ENCODE measurements around the gene IHH. TPM values are rescaled to one million over a fixed set of nuclear protein-coding genes. Genes with fewer than 3 reads are reported as not detected.

Gene IHH
- total RNA-seq, 2 experiments from 2014 or later: not detected

DNA sequence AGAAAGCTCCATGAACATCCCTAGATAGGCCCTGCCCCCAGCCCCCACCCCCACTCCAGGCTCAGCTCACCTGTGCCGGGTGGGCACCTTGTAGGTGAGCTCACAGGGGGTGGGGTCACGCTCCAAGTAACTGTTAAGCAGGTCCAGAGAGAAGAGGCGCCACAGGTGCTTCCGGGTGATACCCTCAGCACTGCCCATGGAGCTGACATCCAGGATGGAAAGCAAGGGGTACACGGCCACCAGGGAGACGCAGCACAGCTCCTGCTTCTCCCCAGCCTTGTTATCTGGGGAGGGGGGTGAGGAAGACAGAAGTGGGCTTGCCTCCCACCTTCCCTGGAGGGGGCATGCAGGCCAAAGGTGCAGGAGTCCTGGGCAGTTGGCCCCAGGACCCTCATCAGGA, 41.3 kb downstream of the IHH start:
- TF ChIP-seq CTCF (IDR thresholded peaks at IDR 0.05): no peak
- no peak for DNase-seq
- H3K27ac Mint-ChIP-seq: no peak overlapping the region
- H3K4me3 Mint-ChIP-seq: no peak overlapping the region
- H3K4me1 Mint-ChIP-seq (ENCODE audit: low read depth): no peaks in the 10 kb centered on the region
- H3K9me3 Mint-ChIP-seq: no peaks in the 10 kb centered on the region
- intact Hi-C loops (cut with micrococcal nuclease): no loop called here
- ChIA-PET POLR2A (no interaction called here), CTCF (interaction anchor here (0.7 to 3.1 kb wide), 2 partner anchors 10 to 25 kb away, joined by 3 to 17 read pairs; no protein-coding TSS in a partner anchor)
- H3K36me3 Mint-ChIP-seq (ENCODE audit: low read depth): no peaks in the 10 kb centered on the region
- no peak for ATAC-seq
- peaks cover 2% of the 10 kb centered on the region for H3K27me3 Mint-ChIP-seq

- Mint-ChIP-seq H3K27ac (no peak overlapping the region), H3K36me3 (ENCODE audit: low read depth) (no peaks in the 10 kb centered on the region), H3K9me3 (no peaks in the 10 kb centered on the region), H3K4me1 (ENCODE audit: low read depth) (no peaks in the 10 kb centered on the region), H3K4me3 (no peak overlapping the region), H3K27me3 (peaks cover 3% of the 10 kb centered on the region)
- no peak for ATAC-seq
- DNase-seq: no peak
- TF ChIP-seq CTCF (IDR thresholded peaks at IDR 0.05): no peak
- intact Hi-C loops (cut with micrococcal nuclease): no loop called here
- CTCF ChIA-PET: interaction anchor here (3.1 kb wide), 1 partner anchor 11 kb away, joined by 17 read pairs; no protein-coding TSS in a partner anchor
- POLR2A ChIA-PET: no interaction called here
Measured at GRCh38 chr2:219018726-219019125, 42.0 kb downstream of the IHH start.

DNA sequence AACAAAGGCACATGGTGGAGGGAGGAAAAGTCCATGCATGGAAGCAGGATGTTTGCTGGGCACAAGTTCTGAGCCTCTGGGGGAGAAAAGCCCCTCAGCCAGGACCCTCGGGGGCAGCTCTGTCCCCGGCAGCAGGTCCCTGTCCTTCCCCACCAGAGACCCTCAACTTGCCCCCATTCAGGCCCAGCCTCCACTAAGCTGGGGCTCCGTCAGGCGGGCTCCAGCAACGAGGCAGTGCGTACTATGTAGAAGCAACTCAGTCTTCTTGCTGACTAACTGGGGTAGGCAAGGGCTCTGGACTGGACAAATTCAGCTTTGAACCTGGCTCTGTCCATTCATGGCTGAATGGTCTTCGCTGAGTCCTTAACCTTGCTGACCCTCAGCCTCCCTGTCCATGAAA, 42.4 kb downstream of the IHH start:
- no peak for TF ChIP-seq CTCF (IDR thresholded peaks at IDR 0.05)
- intact Hi-C loops (cut with micrococcal nuclease): no loop called here
- Mint-ChIP-seq H3K27ac (no peak overlapping the region), H3K4me3 (no peak overlapping the region), H3K27me3 (peaks cover 3% of the 10 kb centered on the region), H3K9me3 (no peaks in the 10 kb centered on the region), H3K36me3 (ENCODE audit: low read depth) (no peaks in the 10 kb centered on the region), H3K4me1 (ENCODE audit: low read depth) (no peaks in the 10 kb centered on the region)
- DNase-seq (no peak), ATAC-seq (no peak)
- ChIA-PET POLR2A (interaction anchor here (0.8 kb wide), 1 partner anchor 10 kb away, joined by 3 read pairs; no protein-coding TSS in a partner anchor), CTCF (interaction anchor here (1.2 to 2.9 kb wide), 2 partner anchors 11 to 22 kb away, joined by 3 to 10 read pairs; no protein-coding TSS in a partner anchor)

DNA sequence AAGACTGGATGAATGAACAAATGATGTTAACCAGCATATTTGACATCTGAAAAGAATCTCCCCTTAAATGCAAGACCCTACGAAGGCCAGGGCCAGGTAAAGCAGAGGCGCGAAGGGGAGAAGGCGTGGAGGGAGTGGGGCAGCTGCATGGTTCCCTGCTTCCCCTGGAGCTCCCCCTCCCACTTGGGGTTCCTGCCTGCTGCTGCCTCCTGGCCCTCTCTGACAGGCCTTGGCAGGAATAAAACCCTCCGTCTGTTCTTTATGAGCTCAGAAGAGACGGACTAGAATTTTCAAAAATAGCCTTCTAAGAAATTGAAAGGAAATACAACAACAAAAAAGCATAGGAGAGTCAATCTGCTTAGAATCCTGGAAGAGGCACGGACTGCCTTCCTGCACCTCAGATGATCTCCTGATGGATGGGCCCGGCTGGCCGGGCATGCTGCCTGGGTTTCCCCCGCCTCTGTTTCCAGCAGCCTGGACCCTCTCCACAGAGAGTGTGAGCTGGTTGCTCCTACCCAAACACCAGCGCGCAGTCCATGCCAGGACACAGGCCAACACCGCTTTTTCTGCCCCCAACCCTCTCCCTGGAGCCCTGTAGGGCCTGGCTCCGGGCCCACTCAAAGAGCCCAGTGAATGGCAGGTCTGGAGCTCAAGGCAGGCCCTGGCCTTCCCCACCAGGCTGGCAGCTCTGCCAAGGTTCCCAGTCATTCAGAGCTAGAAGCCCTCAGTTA, 43.4 kb downstream of the IHH start:
- ChIA-PET POLR2A (interaction anchor here (0.8 kb wide), 1 partner anchor 9 kb away, joined by 3 read pairs; no protein-coding TSS in a partner anchor), CTCF (interaction anchor here (1.0 to 2.9 kb wide), 5 partner anchors 11 to 41 kb away, joined by 3 to 10 read pairs (median 3); no protein-coding TSS in a partner anchor)
- ATAC-seq (no peak), DNase-seq (no peak)
- Mint-ChIP-seq H3K9me3 (no peaks in the 10 kb centered on the region), H3K36me3 (ENCODE audit: low read depth) (no peaks in the 10 kb centered on the region), H3K27me3 (peaks cover 3% of the 10 kb centered on the region), H3K4me3 (no peak overlapping the region), H3K27ac (no peak overlapping the region), H3K4me1 (ENCODE audit: low read depth) (no peaks in the 10 kb centered on the region)
- no peak for TF ChIP-seq CTCF (IDR thresholded peaks at IDR 0.05)
- intact Hi-C loops (cut with micrococcal nuclease): no loop called here

- DNase-seq (no peak), ATAC-seq (no peak)
- H3K4me1 Mint-ChIP-seq (ENCODE audit: low read depth): no peaks in the 10 kb centered on the region
- no peak overlapping the region for H3K4me3 Mint-ChIP-seq
- CTCF ChIA-PET: interaction anchor here (1.0 to 2.9 kb wide), 4 partner anchors 12 to 42 kb away, joined by 3 to 10 read pairs (median 4); no protein-coding TSS in a partner anchor
- intact Hi-C loops (cut with micrococcal nuclease): no loop called here
- no peak for TF ChIP-seq CTCF (IDR thresholded peaks at IDR 0.05)
- no peaks in the 10 kb centered on the region for H3K36me3 Mint-ChIP-seq (ENCODE audit: low read depth)
- H3K27ac Mint-ChIP-seq: no peak overlapping the region
- POLR2A ChIA-PET: no interaction called here
- no peaks in the 10 kb centered on the region for H3K9me3 Mint-ChIP-seq
- H3K27me3 Mint-ChIP-seq: peaks cover 3% of the 10 kb centered on the region
Measured at GRCh38 chr2:219016721-219017120, 44.0 kb downstream of the IHH start.
